SH-SY5Y (cell line): Measurements from ENCODE around the gene SRRM3.

Source experiments
- GATA2 ChIP-seq: IDR thresholded peaks from 2 replicates; pipeline ENCODE4 v1.6.1; 2011; ENCODE audit warnings: mild to moderate bottlenecking, low read depth, low read length
- GATA3 ChIP-seq: IDR thresholded peaks from 2 replicates; pipeline ENCODE4 v1.6.1; 2011; ENCODE audit warnings: low read depth, mild to moderate bottlenecking, low read length, moderate library complexity

GRCh38 chr7:76225951-76226350 is 24.3 kb downstream of the SRRM3 start:
- TF ChIP-seq GATA2 (no peak), GATA3 (no peak)
